ENCODE data around the gene MTCH1.
"Not testable (repeated sequence)": the region's sequence is repeated elsewhere in the genome, so short reads cannot be mapped to it uniquely, and the experiment has no call there.

The MTCH1 gene

GRCh38 chr6:36997811-36998722, 12.1 kb upstream of the MTCH1 start:
- no peak for DNase-seq (ENCODE audit: extremely low read depth in 1 of 2, low read depth in 1 of 2)

- not testable (repeated sequence) for DNase-seq (ENCODE audit: extremely low read depth in 1 of 2, low read depth in 1 of 2)
Observed at GRCh38 chr6:36990401-36990800, 4.4 kb upstream of the MTCH1 start.

GRCh38 chr6:36989264-36989663, 3.3 kb upstream of the MTCH1 start:
- DNase-seq (ENCODE audit: extremely low read depth in 1 of 2, low read depth in 1 of 2) = no peak

GRCh38 chr6:36986704-36987047, 680 bp upstream of the MTCH1 start:
- no peak for DNase-seq (ENCODE audit: extremely low read depth in 1 of 2, low read depth in 1 of 2)

- no peak for DNase-seq (ENCODE audit: extremely low read depth in 1 of 2, low read depth in 1 of 2)
Observed at GRCh38 chr6:36985417-36985807, 584 bp downstream of the MTCH1 start.

- DNase-seq (ENCODE audit: extremely low read depth in 1 of 2, low read depth in 1 of 2) = peak; percentile 30 to 72
Observed at GRCh38 chr6:36984581-36985416, 1.2 kb downstream of the MTCH1 start.

- DNase-seq (ENCODE audit: extremely low read depth in 1 of 2, low read depth in 1 of 2) = no peak
Observed at GRCh38 chr6:36983538-36983937, 2.5 kb downstream of the MTCH1 start.

- no peak for DNase-seq (ENCODE audit: extremely low read depth in 1 of 2, low read depth in 1 of 2)
Observed at GRCh38 chr6:36980876-36981619, 4.9 kb downstream of the MTCH1 start.

- DNase-seq (ENCODE audit: extremely low read depth in 1 of 2, low read depth in 1 of 2) = no peak
Observed at GRCh38 chr6:36980129-36980528, 5.9 kb downstream of the MTCH1 start.

- no peak for DNase-seq (ENCODE audit: extremely low read depth in 1 of 2, low read depth in 1 of 2)
Observed at GRCh38 chr6:36979347-36979742, 6.7 kb downstream of the MTCH1 start.

- DNase-seq (ENCODE audit: extremely low read depth in 1 of 2, low read depth in 1 of 2) = no peak
Observed at GRCh38 chr6:36978421-36979346, 7.3 kb downstream of the MTCH1 start.

- DNase-seq (ENCODE audit: extremely low read depth in 1 of 2, low read depth in 1 of 2) = no peak
Observed at GRCh38 chr6:36977470-36977941, 8.5 kb downstream of the MTCH1 start.

GRCh38 chr6:36976931-36977330, 9.1 kb downstream of the MTCH1 start:
- DNase-seq (ENCODE audit: extremely low read depth in 1 of 2, low read depth in 1 of 2) = no peak

- no peak for DNase-seq (ENCODE audit: extremely low read depth in 1 of 2, low read depth in 1 of 2)
Observed at GRCh38 chr6:36976509-36976908, 9.5 kb downstream of the MTCH1 start.

GRCh38 chr6:36976007-36976264, 10.1 kb downstream of the MTCH1 start:
- no peak for DNase-seq (ENCODE audit: extremely low read depth in 1 of 2, low read depth in 1 of 2)

GRCh38 chr6:36975231-36976006, 10.6 kb downstream of the MTCH1 start:
- DNase-seq (ENCODE audit: extremely low read depth in 1 of 2, low read depth in 1 of 2) = no peak

- no peak for DNase-seq (ENCODE audit: extremely low read depth in 1 of 2, low read depth in 1 of 2)
Observed at GRCh38 chr6:36973647-36974046, 12.3 kb downstream of the MTCH1 start.

GRCh38 chr6:36973190-36973589, 12.8 kb downstream of the MTCH1 start:
- no peak for DNase-seq (ENCODE audit: extremely low read depth in 1 of 2, low read depth in 1 of 2)

- DNase-seq (ENCODE audit: extremely low read depth in 1 of 2, low read depth in 1 of 2) = no peak
Observed at GRCh38 chr6:36971921-36972673, 13.9 kb downstream of the MTCH1 start.
